Measurements from ENCODE around the gene FAM210A.

Gene FAM210A

DNA sequence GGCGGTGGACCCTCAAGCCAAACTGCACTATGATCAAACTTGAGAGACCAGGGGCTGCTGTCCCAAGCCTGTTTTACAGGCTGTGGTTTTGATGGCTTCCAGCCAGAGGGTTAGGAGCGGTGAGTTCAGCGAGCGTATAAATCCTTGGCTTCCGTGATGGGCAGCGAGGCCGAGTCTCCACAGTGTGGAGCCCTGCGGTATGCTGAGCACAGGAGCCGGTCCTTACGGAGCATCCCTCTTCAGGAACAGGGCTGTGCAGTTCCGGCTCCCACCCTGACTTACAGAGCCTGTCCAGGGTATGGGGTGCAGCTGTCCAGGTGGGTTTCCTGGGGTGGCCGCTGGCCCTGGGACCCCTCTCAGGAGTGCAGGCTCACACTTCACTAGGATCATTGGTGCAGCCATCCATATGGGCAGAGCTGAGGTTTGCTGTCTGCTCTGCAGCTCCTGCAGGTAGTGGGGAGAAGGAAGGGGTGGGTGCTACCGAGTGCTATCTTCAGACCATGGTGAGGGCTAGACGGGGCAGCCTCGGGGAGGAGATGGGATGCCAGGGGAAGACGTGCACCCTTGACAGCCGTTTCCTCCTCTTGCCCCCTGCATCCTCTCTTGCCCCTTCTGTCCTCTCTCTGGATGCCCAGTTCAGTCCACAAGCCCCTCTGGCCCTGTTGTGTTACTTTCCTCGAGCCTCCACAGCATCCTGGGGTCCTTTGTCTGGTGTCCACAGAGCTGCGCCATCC is 104.3 kb downstream of the FAM210A start:
- no peak for DNase-seq (ENCODE audit: low read depth in 3 of 3)

DNA sequence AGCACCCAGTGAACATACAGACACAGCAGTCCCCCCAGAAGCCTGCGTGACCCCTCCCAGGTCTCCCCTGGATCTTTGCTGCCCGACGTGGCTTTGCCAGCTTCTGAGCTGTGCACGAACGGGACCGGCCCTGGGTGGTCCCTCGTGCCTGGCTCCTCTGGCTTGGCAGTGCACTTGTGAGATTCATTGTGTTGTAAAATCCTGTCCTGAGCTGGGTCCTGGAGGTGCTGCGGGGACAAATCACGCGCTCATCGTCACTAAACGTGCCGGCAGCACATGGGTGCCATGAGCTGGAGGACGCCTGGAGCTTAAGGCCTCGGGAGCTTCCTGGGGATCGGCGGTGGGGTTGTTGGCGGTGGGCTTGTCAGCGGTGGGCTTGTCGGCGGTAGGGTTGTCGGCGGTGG is 104.9 kb downstream of the FAM210A start:
- no peak for DNase-seq (ENCODE audit: low read depth in 3 of 3)

DNA sequence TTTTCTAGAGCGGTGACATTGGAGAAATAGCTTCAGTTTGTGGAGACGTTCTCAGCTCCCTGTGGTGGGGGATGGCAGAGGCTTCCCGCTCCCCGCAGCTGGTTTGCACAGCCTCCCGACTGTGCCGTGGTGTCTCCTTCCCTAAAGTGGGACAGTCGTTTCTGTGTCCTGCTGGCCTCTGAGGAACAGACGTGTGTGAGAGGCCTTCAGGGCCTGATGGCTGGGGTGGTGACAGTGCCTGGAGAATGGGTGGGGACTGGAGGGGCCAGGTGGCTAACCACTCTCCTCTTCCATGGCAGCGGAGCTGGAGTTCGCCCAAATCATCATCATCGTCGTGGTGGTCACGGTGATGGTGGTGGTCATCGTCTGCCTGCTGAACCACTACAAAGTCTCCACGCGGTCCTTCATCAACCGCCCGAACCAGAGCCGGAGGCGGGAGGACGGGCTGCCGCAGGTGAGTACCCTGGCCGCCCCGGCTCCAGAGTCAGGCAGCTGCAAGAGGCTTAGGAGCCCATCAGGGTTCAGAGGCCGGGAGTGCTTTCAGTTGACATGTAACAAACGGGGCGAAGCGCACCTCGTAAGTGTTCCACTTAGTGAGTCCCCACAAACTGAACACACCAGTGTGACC is 105.4 kb downstream of the FAM210A start:
- DNase-seq (ENCODE audit: low read depth in 3 of 3): no peak

DNA sequence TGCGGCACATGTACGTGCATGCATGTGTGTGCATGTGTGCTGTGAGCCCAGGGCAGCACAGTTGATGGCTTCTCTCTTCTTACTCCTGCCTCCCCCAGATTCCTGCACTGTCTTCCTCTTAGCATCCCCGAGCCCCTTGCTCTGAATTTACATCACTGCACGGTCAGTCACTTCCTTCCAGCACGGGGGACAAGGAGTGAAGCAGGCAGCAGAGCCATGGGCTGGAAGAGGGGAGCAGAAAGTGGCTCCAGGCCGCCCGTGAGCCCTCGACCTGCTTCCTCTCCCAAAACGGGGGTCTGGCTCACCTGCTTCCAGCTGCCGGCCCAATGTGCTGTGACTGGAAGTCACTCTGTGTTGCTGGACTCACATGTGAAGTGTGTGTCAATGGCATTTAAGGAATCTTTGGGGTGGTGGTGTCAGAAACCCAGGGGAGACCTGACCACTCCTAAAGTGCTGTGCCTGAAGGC is 106.1 kb downstream of the FAM210A start:
- no peak for DNase-seq (ENCODE audit: low read depth in 3 of 3)

DNA sequence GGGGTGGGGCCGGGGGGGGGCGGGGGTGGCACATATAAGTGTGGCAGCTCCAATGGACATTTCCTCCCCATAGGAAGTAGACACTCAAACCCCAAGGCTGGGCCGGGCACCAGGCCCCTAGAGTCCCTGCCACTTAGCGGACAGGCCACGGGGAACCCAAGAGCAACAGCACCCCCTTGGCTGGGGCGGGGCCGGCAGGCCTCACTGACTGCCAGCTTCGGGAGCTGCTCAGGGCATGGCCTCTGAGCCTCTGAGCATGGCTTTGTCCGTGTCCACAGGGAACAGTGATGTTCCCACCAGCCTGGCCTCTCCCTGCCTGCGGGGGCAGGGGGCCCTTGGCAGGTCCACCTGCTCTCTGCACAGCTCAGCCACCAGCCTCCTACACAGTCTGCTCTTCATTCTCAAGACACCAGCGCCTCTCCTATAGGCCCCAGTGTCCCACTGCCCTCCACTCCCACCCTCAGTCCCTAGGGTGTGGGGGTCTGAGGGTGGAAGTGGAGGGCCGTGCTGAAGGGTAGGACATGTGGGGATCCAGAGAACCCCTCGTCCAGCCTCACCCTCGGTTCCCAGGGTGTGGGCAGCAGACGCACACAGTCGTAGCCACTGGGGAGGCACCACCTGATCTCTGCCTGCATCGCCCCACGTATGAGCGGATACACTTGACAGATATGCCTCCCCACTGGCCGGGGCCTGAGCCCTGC is 106.7 kb downstream of the FAM210A start:
- no peak for DNase-seq (ENCODE audit: low read depth in 3 of 3)

DNA sequence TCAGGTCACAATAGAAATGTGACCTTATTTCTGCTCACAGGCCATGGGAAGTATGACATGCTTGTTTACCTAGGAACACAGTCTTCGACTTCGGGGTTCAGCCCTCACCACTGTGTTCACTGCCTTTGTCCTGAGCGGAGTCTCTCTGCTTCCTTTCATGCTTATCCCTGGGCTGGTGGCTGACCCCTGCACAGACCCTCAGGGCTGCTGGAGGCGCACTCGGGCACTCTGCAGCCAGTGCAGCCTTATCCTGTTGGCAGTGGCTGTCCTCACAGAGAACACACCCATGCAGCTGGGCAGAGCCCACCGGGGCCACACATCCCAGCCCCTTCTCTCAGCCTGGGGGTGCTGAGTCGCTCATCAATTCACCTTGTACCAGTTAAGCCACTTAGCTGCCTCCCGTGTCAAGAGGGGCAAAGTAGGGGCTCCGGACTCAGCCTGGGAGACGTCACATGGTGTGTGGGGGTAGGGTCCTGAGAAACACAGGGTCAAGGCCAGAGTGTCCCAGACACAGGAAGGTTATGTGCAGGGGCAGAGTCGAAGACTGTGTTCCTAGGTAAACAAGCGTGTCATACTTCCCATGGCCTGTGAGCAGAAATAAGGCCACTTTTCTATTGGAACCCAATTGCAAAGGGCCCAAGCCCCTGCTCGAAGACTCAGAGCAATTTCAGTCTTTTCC is 107.5 kb downstream of the FAM210A start:
- no peak for DNase-seq (ENCODE audit: low read depth in 3 of 3)

DNA sequence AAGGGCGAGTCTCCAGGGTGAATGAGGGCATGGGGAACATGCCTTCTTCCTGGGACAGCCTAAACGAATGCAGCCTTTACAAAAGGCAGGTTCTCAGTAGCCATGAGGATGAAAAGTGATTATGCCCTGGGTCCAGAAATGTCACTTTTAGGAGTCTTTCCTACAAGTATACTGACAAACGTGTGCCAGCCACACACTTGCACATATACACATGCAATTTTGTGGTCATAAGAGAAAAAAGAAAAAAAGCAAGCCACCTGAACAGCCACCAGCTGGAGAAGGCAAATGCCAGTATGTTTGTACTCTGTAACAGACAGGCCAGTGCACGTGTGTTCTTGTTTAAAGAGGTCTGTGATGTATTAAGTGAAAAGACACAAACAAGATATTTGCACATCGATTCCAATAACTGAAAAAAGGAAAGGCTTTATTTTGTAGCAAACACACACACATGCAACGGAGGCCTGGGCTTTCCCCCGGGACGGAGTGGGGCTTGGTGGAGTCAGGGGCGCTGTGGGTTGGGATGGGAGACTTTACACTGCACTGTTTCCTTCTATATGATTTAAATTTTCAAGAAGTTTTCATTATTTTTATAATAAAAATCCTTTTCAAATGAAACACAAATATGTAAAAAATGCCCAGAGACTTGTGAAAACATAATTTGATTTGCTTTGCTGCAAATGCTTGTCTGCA is 108.4 kb downstream of the FAM210A start:
- DNase-seq (ENCODE audit: low read depth in 3 of 3): no peak

DNA sequence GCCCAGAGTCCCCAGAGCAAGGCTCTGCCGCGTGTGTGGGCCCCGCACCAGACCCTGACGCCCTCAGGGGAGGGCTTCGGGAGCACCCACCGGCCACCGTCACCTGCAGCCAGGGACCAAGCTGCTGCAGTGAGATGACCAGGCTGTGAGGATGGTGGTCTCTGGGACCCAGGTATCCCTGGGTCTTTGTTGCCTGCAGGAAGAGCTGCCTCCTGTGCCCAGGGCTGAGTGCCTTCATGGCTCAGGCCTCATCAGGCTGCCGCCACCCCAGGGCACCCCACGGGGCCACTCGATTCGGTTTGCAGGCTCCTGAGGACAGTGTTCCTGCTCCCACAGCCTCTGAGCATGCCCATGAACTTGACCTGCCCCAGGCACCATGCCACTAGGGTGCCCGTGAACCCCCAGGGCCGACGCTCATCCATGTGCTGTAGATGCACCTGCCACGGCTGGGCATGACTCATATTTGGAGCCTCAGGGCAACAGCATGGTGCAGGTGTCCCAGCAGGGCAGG is 109.8 kb downstream of the FAM210A start:
- no peak for DNase-seq (ENCODE audit: low read depth in 3 of 3)

DNA sequence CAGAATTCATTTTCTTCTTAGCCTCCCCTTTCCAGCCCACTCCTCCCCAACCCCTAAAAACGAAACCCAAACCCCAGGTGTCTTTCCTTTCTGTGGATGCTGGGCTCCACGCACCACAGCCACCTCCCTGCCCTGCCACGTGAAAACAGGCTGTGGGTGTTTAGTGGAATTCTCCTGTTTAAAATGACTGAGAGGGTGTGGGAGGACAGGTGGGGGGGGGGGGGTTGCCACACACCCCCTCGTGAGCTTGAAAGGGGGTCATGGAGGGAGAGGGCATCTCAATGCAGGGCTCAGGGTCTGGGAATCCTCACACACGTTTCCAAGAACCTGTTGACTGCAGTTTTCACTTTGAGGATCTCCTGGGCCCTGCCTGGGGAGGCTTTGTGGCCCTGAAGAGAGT is 110.3 kb downstream of the FAM210A start:
- DNase-seq (ENCODE audit: low read depth in 3 of 3): no peak

DNA sequence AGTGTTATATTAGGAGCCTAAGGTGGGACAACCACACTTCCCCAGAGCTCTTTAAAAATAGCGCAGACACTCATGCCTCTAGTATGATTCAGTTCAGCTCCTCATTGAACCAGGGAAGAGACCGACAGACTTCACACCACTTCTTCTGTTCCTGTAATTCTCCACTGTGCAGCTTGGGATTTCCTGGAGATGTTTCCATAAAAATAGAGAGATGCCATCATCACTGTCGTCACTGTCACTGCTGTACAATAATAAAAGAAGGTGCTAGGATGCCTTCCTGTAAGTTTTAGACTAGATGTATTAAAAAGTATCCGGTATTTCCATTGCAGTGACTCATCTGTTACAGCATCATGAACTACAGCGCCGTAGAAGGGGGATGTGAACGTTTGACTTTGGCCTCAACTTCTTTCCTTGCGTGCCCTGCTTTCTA is 110.9 kb downstream of the FAM210A start:
- no peak for DNase-seq (ENCODE audit: low read depth in 3 of 3)

DNA sequence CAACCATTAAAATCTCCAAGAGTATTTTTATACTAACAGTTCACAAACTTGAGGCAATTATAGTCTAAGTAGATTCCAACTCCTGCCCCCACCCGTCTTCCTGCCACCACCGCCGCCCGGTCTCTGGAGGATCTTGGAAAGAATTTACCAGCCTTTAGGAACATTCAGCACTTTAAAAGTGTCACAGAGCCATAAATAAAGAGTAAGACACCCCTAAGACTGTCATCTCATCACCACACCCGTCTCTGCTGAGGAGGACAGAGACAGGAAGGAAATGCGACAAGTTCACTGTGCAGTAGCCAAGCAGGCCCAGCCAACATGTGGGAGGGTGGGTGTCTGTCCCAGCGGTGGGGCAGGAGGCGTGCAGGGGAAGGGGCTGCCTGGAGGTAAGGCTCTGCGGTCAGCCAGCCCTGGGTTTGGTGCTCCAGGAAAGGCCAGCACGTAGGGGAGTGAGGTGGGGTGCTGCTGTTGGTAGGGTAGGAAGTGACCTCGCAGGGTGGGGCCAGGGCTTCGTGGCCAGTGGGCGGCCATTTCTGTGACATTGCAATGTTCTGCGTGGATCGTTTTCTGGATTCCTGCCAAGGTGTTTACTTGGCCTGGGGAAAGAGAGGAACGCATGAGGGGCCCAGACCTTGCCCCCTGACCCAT is 111.6 kb downstream of the FAM210A start:
- no peak for DNase-seq (ENCODE audit: low read depth in 3 of 3)

DNA sequence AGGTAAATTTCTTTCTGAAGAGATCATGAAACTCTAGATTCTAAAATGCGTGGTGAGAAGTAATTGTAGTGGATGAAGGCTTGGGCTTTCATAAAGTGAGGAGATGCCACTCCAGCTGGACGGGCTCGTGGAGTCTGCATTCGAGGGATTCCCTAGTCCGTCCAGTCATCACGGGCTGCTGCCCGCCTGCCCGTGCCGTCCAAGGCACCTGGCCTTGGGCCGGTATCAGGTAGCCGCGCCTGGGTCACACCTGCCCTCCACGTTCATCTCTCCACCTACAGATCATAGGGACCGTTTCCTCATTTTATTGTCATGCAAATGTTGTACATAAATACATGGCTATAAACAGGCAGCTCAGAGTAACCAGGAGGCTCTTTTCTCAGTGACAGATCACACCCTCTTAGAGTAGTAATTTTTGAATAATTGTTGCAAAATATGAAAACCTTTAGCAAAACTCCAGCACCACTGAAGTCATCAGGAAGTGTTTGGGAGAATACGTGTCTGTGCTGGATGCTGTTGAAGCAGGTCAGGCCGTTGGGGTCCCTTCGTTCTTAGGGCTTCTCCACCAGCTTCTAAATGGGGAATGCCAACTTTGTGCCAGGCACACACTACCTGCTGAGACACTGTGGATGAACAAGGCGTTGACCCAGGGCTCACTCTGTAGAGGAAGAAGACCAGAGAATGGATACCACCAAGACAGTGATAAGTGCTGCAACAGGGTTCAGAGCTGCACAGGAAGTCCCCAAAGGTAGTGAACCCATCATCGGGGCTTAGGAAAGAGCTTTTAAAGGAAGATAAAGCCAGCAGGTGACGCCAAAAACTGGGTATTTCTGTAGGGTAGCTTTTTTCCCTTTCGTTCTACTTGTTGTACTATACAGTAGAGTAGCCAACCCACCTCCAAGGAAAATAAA is 112.5 kb downstream of the FAM210A start:
- DNase-seq (ENCODE audit: low read depth in 3 of 3): no peak
